Fibroblast of skin of right quadriceps (primary cell): ENCODE data around the gene CTDNEP1.
"Not testable (repeated sequence)": the region's sequence is repeated elsewhere in the genome, so short reads cannot be mapped to it uniquely, and the experiment has no call there.

Experiments used
- DNase-seq: peaks from one replicate; pipeline ENCODE4 v3.0.0-alpha.2; 2013

The CTDNEP1 gene

GRCh38 chr17:7243838-7244237, 7.7 kb downstream of the CTDNEP1 start:
- DNase-seq, result not testable (repeated sequence)

DNA sequence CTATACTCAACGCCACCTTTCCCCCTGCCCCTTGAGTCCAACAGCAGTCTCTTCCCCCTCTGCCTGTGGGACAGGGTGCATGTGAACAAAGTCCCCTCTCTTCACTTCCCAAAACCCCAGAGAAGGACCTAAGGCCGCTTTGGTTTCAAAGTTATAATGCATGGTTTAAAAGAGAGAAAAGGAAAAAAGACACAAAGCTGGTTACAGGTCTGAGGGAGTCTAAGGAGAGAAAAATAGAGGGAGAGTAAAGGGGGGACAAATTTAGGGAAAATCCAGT, 8.1 kb downstream of the CTDNEP1 start:
- no peak for DNase-seq

- peak; percentile 97 for DNase-seq
Observed at GRCh38 chr17:7242717-7243452, 8.6 kb downstream of the CTDNEP1 start.

DNA sequence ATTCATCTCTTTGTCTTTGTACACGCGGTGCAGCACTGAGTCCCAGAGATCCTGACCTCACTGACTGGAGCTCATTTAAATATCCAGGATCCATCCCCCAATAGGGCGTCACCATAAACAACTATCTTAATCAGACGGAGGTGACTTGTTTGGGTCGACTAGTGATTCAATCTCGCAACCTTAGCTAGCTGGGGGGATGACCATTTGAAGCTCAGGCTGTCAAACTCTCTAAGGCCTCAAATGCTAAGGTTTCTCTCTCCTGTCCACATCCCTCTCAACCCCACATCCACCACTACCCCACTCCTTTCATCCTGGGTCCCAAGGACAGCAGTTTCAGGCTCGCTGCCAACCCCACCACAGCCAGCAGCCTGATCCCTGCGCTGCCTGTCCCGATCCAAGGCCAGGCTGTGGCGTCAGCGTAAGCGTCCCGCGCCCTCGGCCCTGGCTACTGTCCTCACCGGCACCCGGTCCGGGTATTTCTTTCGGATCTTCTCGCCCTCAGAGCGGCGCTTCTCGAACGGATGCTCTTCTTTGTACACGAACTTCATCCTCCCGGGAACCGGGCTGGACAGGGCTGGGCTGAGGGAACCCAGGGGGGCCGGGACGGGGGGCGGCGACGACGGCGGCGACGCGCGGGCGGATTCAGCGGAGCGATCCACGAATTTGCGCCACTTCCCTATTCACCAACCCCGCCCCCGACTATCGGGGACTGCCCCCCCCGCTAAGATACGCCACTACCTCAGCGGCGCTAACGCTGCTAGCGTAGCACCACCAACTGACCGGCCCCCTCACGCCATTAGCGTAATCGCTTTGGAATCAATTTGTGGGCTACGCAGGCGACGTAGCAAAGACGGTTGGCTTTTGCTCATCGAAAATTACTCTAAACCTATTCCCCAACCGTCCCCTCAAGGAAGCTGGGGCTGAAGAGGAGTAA, 9.5 kb downstream of the CTDNEP1 start, which contains the start of gene GABARAP:
Gene GABARAP, minus strand, starts transcription at position 667 of the 934 bp plus-strand sequence. Its CDS starts 119 bp downstream, at position 548.
- DNase-seq, result peak; percentile 93

GRCh38 chr17:7241090-7241733, 10.3 kb downstream of the CTDNEP1 start:
- DNase-seq, result no peak

DNA sequence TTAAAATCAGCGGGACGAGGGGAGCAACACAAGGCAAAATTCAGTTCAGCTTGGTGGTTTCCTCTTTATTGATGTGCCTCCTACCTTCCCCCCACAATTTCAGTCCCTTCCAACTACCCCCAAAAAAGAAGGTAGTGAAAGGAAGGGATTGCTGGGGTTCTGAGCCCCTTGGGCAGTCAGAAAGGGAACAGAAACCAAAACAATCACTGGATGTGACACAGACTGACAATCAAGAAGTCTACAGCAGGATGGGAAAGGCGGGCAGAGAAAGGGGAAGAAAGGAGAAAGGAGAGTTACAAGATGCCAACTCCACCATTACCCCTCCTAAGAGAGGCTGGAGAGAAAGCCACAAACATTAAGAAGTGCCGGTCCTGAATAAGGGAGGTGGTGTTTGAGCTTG, 11.2 kb downstream of the CTDNEP1 start:
- DNase-seq, result no peak

DNA sequence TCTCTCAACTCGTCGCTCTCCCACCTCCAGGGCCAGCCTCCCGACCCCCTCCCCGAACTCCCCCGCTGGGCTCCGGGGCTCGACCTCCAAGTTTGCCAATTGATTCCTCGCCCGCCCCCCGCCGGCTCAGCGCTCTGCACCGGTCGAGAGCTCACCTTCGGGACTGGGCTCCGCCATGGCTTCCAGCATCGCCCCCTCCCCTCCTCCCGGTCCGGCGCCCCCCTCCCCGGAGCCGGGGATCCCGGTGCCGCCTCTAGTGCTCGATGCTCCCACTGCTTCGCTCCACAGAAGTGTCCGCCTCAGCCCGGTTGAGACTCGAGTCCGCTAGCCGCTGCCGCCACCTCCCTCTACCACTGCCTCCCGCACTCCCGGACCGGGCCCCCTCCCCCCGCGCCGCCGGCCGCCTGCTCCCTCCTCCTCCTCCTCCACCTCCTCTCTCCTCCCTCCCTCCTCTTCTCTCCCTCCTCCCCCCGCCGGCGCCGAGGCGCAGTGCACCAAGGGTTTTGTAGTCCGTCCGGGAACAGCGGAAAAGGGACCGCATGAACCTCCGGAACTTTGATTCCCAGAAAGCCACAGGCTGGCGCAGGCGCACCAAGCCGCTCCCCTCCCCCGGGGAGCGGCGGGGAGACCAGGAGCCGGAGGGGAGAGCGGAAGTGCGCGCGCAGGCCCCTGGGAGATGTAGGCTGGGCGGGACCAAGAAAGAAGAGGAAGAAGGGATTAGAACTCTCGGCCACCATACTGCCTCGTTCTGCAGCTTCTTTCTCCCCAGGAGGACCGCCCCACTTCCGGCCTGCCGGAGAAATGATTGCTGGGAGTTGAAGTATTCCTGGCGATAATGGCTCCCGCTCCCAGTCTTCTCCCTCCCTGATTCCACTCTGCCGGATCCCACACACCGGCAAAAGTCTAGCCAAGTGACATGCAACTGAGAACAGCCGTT, 12.2 kb downstream of the CTDNEP1 start, which contains the start of gene PHF23:
Gene PHF23, minus strand, starts transcription at position 367 of the 937 bp plus-strand sequence. Its CDS starts 178 bp downstream, at position 189.
- DNase-seq, result peak; percentile 100

- peak; percentile 37 for DNase-seq
Observed at GRCh38 chr17:7238420-7239090, 13.0 kb downstream of the CTDNEP1 start.

GRCh38 chr17:7237761-7238419, 13.6 kb downstream of the CTDNEP1 start:
- peak; percentile 77 for DNase-seq

DNA sequence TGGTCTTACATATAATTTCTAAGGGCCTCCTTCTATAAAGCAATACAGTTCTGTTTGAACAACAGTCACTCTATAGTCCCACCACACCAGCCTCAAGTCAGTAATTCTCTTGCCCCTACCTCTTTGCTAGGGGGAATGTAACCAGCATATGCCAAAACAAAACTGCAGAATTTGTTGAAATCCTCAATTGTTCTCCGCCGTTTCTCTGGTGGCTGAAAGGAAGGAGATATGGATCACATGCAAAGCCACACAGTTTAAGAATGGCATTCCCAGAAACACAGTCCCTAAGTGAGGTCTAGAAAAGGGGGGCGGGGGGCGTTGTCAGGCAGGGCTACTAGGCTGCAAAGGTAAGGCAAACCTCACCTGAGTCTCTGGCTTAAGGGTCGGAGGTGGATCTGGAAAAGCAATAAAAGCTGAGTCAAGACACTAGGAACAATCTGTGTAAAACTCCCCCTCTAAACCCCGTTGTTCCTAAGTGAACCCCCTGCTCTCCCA, 14.2 kb downstream of the CTDNEP1 start:
- DNase-seq, result no peak

DNA sequence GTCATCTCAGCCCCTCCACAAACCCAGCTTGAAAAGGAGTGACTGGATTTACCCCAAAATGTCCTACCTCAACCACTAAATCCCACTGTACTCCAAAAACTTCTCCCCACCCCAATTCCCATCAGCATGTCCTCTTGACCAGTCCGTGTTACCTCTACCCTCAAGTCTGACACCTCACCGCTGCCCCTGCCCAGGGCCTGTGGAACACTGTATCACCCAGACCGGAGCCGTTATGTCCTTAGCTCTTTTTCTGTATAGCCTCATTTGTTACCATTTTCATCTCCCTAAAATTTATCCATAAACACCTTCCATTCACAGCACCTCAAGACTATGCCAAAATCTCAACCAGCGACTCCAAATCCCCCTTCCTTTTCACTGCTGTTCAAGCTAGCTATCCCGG, 14.7 kb downstream of the CTDNEP1 start:
- DNase-seq, result no peak

GRCh38 chr17:7235693-7236665, 15.6 kb downstream of the CTDNEP1 start:
- no peak for DNase-seq

GRCh38 chr17:7234083-7234951, 17.2 kb downstream of the CTDNEP1 start, which contains the start of gene DVL2:
DVL2 (minus strand) TSS chr17:7234517; CDS start chr17:7234262, 255 bp downstream.
- peak; percentile 95 for DNase-seq

GRCh38 chr17:7233701-7234082, 17.8 kb downstream of the CTDNEP1 start:
- DNase-seq, result no peak

DNA sequence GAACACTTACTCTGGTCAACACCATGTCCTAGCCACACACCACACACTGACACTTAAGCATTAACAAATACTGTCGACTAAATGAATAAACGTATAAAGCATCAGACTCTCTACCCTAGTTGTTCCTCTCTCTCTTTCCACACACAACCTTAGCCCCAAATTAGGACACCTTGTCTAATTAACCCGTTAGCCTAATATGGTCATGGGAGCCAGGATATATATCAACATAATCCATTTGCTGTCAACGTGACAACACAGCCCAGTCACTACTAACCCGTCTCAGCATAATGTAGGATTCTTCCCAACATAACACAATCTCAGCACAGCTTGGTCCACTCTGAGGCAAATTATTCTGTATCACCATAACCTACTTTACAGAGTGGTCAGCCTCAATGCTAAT, 19.4 kb downstream of the CTDNEP1 start:
- DNase-seq, result no peak

GRCh38 chr17:7229504-7229903, 22.0 kb downstream of the CTDNEP1 start:
- no peak for DNase-seq

DNA sequence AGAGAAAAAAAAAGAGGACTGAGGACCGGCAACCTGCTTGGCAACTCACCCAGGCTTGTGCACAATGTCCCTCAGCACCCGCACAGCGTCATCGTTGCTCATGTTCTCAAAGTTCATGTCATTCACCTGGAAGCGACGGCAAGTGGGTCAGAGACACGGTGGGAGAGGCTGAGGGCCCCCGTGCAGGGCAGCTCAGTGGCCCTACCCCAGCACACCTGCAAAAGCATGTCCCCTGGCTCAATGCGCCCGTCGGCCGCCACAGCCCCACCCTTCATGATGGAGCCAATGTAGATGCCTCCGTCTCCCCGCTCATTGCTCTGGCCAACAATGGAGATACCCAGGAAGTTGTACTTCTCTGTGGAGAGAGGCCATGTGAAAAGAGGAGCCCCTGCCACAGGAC, 22.6 kb downstream of the CTDNEP1 start:
- DNase-seq, result no peak
